NCI-H510A (cell line): ENCODE results near the gene ZFY.
"Not testable (repeated sequence)": the region's sequence is repeated elsewhere in the genome, so short reads cannot be mapped to it uniquely, and the experiment has no call there.

Experiments
- DNase-seq: peaks from one replicate; lab custom pipeline; 2025; lab: John Stamatoyannopoulos, UW

ZFY gene

GRCh38 chrY:2973110-2973751 lies 38.0 kb downstream of the ZFY start:
- DNase-seq = no peak

- DNase-seq = no peak
Measured at GRCh38 chrY:2979283-2979682, 44.1 kb downstream of the ZFY start.

GRCh38 chrY:2984491-2984890 lies 49.3 kb downstream of the ZFY start:
- no peak for DNase-seq

GRCh38 chrY:2987178-2987577 lies 52.0 kb downstream of the ZFY start:
- DNase-seq = not testable (repeated sequence)

GRCh38 chrY:2997369-2997768 lies 62.2 kb downstream of the ZFY start:
- not testable (repeated sequence) for DNase-seq

- DNase-seq = no peak
Measured at GRCh38 chrY:3002190-3002589, 67.0 kb downstream of the ZFY start.

GRCh38 chrY:3002680-3003515 lies 67.7 kb downstream of the ZFY start:
- DNase-seq = no peak

- no peak for DNase-seq
Measured at GRCh38 chrY:3003516-3003830, 68.3 kb downstream of the ZFY start.

- no peak for DNase-seq
Measured at GRCh38 chrY:3003846-3004245, 68.7 kb downstream of the ZFY start.

- DNase-seq = not testable (repeated sequence)
Measured at GRCh38 chrY:3006031-3006430, 70.8 kb downstream of the ZFY start.

GRCh38 chrY:3007967-3008366 lies 72.8 kb downstream of the ZFY start:
- no peak for DNase-seq

GRCh38 chrY:3012226-3012625 lies 77.0 kb downstream of the ZFY start:
- no peak for DNase-seq

- no peak for DNase-seq
Measured at GRCh38 chrY:3016594-3016993, 81.4 kb downstream of the ZFY start.

GRCh38 chrY:3018546-3018945 lies 83.4 kb downstream of the ZFY start:
- DNase-seq = no peak

- no peak for DNase-seq
Measured at GRCh38 chrY:3019584-3019983, 84.4 kb downstream of the ZFY start.

GRCh38 chrY:3021176-3021575 lies 86.0 kb downstream of the ZFY start:
- no peak for DNase-seq

- DNase-seq = no peak
Measured at GRCh38 chrY:3023606-3024005, 88.4 kb downstream of the ZFY start.

GRCh38 chrY:3025357-3025756 lies 90.2 kb downstream of the ZFY start:
- no peak for DNase-seq
